DND-41 (cell line): ENCODE data around the gene GPR37L1.

Source experiments
- CTCF ChIP-seq: IDR thresholded peaks from 2 replicates; pipeline ENCODE4 v1.5.1; 2012; ENCODE audit warnings: borderline replicate concordance, low read length, moderate library complexity, mild to moderate bottlenecking; ENCODE audit not compliant: poor library complexity, severe bottlenecking; ENCODE audit errors: extremely low read depth
- EZH2 ChIP-seq: IDR thresholded peaks from 3 replicates; pipeline ENCODE4 v1.6.1; 2012; ENCODE audit warnings: borderline replicate concordance, low read depth, mild to moderate bottlenecking, moderate library complexity, low read length, inconsistent platforms; ENCODE audit not compliant: severe bottlenecking

- TF ChIP-seq CTCF: no peak
- no peak for TF ChIP-seq EZH2
Measured at GRCh38 chr1:202179828-202180750, 57.4 kb downstream of the GPR37L1 start.
